ENCODE results near the gene IGF2BP2.

IGF2BP2 gene

GRCh38 chr3:185631508-185632206 lies 193.2 kb downstream of the IGF2BP2 start:
- DNase-seq, result no peak

GRCh38 chr3:185631108-185631507 lies 193.7 kb downstream of the IGF2BP2 start:
- no peak for DNase-seq

- DNase-seq, result no peak
Observed at GRCh38 chr3:185630182-185630622, 194.6 kb downstream of the IGF2BP2 start.

GRCh38 chr3:185629554-185630181 lies 195.2 kb downstream of the IGF2BP2 start:
- DNase-seq, result no peak

- DNase-seq, result no peak
Observed at GRCh38 chr3:185625784-185626183, 199.1 kb downstream of the IGF2BP2 start.

- no peak for DNase-seq
Observed at GRCh38 chr3:185623939-185624665, 200.7 kb downstream of the IGF2BP2 start.

GRCh38 chr3:185613016-185613415 lies 211.8 kb downstream of the IGF2BP2 start:
- DNase-seq, result no peak

- DNase-seq, result no peak
Observed at GRCh38 chr3:185606196-185606595, 218.6 kb downstream of the IGF2BP2 start.

GRCh38 chr3:185605566-185605965 lies 219.3 kb downstream of the IGF2BP2 start:
- DNase-seq, result no peak

GRCh38 chr3:185595526-185595925 lies 229.3 kb downstream of the IGF2BP2 start:
- no peak for DNase-seq

- no peak for DNase-seq
Observed at GRCh38 chr3:185594073-185594472, 230.8 kb downstream of the IGF2BP2 start.
